ENCODE results near the gene SRGAP2B. TPM values are rescaled to one million over a fixed set of nuclear protein-coding genes. Genes with fewer than 3 reads are reported as not detected.

SRGAP2B gene
- total RNA-seq: 78.2 and 120 TPM in 2 replicates

GRCh38 chr1:145095284-145096057, at the start of gene SRGAP2B, which contains the start of gene FAM72D:
Gene SRGAP2B, minus strand, starts transcription at chr1:145095328. Its CDS starts 2,427 bp downstream, at chr1:145092901.
Gene FAM72D, plus strand, starts transcription at chr1:145095974. Its CDS starts 874 bp downstream, at chr1:145096848.

Small RNAs within 50 kb of the gene (small RNA-seq; reads per million reads assigned to genes)
- gene AC242498.1: not detected

Other genes starting within 250 kb of the SRGAP2B start
- gene FAM72D, start 646 bp upstream of the SRGAP2B start, total RNA-seq: 2.5 and 3.9 TPM in 2 replicates
- gene PPIAL4D, start 146.8 kb upstream of the SRGAP2B start, total RNA-seq: not detected in 2 replicates

Measured in thoracic aorta endothelial cell (primary cell).